Tibial nerve (tissue), 4 donors: Measurements from ENCODE around the gene MCU.

Source experiments
- CTCF ChIP-seq, 5 experiments: fragments of 200-600 bp in 3 of 5; fragments of 450-650 bp in 2 of 5; sonication (generic) in 3 of 5; IDR thresholded peaks; one replicate each; pipeline ENCODE4 v1.5.1; 2016 to 2019; ENCODE audit warnings: antibody characterized with exemption in 5 of 5, mild to moderate bottlenecking in 3 of 5, moderate library complexity in 2 of 5
- EP300 ChIP-seq, 2 donors: sonication (generic); formaldehyde crosslinking; IDR thresholded peaks; one replicate each; pipeline ENCODE4 v1.6.1; 2017; ENCODE audit warnings: antibody characterized with exemption in 2 of 2, mild to moderate bottlenecking in 1 of 2

DNA sequence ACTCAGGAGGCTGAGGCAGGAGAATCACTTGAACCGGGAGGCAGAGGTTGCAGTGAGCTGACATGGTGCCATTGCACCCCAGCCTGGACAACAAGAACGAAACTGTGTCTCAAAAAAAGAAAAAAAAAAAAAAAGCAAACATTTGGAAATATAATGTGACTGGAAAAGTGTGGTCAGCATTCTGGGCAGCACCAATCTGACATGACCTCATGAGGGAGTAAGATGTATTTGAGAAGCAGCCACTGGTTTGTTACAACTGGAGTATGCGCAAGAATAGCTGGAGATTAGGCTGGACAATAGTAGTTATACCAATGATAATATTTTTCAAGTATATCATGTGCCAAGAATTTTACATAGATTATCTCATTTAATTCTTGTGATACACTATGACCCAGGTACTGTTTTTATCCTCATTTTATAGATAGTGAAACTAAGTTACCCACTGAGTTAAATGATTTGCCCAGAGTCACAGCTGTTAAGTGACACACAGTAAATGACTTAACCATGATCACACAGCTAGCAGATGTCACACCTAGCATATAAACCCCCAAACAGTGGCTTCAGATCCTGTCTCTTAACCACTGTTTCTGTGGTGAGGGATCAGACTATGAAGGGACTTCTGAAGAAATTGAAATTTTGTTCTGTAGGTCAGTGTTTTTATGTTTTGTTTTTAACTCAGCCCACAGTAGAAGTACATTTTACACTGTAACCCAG is 11.1 kb downstream of the MCU start:
- TF ChIP-seq CTCF (IDR thresholded peaks at IDR 0.05): no peak
- no peak for TF ChIP-seq EP300 (IDR thresholded peaks at IDR 0.05)
